ENCODE results near the gene MYO10.

DNA sequence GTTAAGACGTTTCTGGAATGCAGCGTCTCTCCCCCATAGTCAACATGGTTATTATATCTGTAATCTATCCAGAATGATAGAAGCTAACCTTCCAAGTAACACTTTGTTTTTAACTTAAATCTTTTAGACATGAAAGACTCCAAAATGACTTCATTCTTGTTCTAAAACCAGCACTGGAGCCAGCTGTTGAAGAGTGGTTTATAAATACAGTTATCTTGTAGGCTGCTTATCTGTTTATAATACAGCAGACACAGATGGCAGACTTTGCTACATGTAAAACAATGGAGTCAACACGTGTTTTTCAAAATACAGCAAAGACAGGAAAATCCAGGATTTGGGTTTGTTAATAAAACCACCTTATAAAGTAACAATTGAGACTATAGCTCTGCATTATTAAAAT lies 270.5 kb downstream of the MYO10 start:
- TF ChIP-seq, protein P1, sequence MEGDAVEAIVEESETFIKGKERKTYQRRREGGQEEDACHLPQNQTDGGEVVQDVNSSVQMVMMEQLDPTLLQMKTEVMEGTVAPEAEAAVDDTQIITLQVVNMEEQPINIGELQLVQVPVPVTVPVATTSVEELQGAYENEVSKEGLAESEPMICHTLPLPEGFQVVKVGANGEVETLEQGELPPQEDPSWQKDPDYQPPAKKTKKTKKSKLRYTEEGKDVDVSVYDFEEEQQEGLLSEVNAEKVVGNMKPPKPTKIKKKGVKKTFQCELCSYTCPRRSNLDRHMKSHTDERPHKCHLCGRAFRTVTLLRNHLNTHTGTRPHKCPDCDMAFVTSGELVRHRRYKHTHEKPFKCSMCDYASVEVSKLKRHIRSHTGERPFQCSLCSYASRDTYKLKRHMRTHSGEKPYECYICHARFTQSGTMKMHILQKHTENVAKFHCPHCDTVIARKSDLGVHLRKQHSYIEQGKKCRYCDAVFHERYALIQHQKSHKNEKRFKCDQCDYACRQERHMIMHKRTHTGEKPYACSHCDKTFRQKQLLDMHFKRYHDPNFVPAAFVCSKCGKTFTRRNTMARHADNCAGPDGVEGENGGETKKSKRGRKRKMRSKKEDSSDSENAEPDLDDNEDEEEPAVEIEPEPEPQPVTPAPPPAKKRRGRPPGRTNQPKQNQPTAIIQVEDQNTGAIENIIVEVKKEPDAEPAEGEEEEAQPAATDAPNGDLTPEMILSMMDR (IDR thresholded peaks at IDR 0.05): no peak
- no peak for TF ChIP-seq POLR2A (IDR thresholded peaks at IDR 0.05)

Data from Peyer's patch (tissue), 4 donors.